GM23338 (cell line): ENCODE results near the gene SERPINH1. TPM values are rescaled to one million over a fixed set of nuclear protein-coding genes. Genes with fewer than 3 reads are reported as not detected.

ENCODE experiments used
- ATAC-seq: fragments of 200-7000 bp; cut with Tn5 transposase; 3 replicates; pipeline ENCODE4 v1.9.1; 2020
- DNase-seq: peaks from one replicate; pipeline ENCODE4 v3.0.0-alpha.2; 2015; ENCODE audit warnings: low spot score
- H2AFZ ChIP-seq: fragments of 200-600 bp; sonication (generic); 2 replicates; pipeline ENCODE4 v1.8.0; 2016; ENCODE audit warnings: antibody characterized with exemption, mild to moderate bottlenecking, moderate library complexity
- H3F3A ChIP-seq: fragments of 200-600 bp; sonication (generic); replicated peaks from 2 replicates; pipeline ENCODE4 v1.8.0; 2017; ENCODE audit warnings: antibody characterized with exemption, mixed run types, low read depth
- H3K27ac ChIP-seq: fragments of 200-600 bp; sonication (generic); 2 replicates; pipeline ENCODE4 v1.6.1; 2016; ENCODE audit warnings: low read depth
- H3K27me3 ChIP-seq: fragments of 200-600 bp; sonication (generic); 2 replicates; pipeline ENCODE4 v1.8.0; 2016; ENCODE audit warnings: mild to moderate bottlenecking, mixed run types, moderate library complexity; ENCODE audit not compliant: insufficient read depth
- H3K36me3 ChIP-seq: fragments of 200-600 bp; sonication (generic); 2 replicates; pipeline ENCODE4 v1.8.0; 2016; ENCODE audit warnings: mild to moderate bottlenecking; ENCODE audit not compliant: insufficient read depth
- H3K4me1 ChIP-seq: fragments of 200-600 bp; sonication (generic); 2 replicates; pipeline ENCODE4 v1.8.0; 2016; ENCODE audit warnings: mild to moderate bottlenecking, moderate library complexity; ENCODE audit not compliant: insufficient read depth
- H3K4me2 ChIP-seq: fragments of 200-600 bp; sonication (generic); 2 replicates; pipeline ENCODE4 v1.7.1; 2017; ENCODE audit warnings: mixed run types
- H3K4me3 ChIP-seq: fragments of 200-600 bp; sonication (generic); 2 replicates; pipeline ENCODE4 v1.6.1; 2016; ENCODE audit warnings: mixed run types
- H3K79me2 ChIP-seq: fragments of 200-600 bp; sonication (generic); replicated peaks from 2 replicates; pipeline ENCODE4 v1.8.0; 2017; ENCODE audit warnings: mild to moderate bottlenecking; ENCODE audit not compliant: insufficient read depth
- H3K9me2 ChIP-seq: fragments of 200-600 bp; sonication (generic); 2 replicates; pipeline ENCODE4 v1.8.0; 2017; ENCODE audit not compliant: insufficient read depth
- H4K20me1 ChIP-seq: fragments of 200-600 bp; sonication (generic); replicated peaks from 2 replicates; pipeline ENCODE4 v1.8.0; 2017; ENCODE audit warnings: mild to moderate bottlenecking; ENCODE audit not compliant: insufficient read depth
- H3K27ac Mint-ChIP-seq: 2 replicates; pipeline ENCODE4 v1.8.0; 2020; ENCODE audit warnings: inconsistent platforms, mild to moderate bottlenecking, moderate library complexity, mixed read lengths
- H3K27me3 Mint-ChIP-seq: 3 replicates; pipeline ENCODE4 v1.8.0; 2022; ENCODE audit warnings: low read depth, mild to moderate bottlenecking, moderate library complexity, mixed read lengths, inconsistent platforms; ENCODE audit not compliant: insufficient read depth, poor library complexity
- H3K36me3 Mint-ChIP-seq: 3 replicates; pipeline ENCODE4 v1.8.0; 2021; ENCODE audit warnings: low read depth, mild to moderate bottlenecking, inconsistent platforms, moderate library complexity, mixed read lengths
- H3K4me1 Mint-ChIP-seq: 3 replicates; pipeline ENCODE4 v1.8.0; 2020; ENCODE audit warnings: mild to moderate bottlenecking, inconsistent platforms, mixed read lengths
- H3K4me3 Mint-ChIP-seq: 3 replicates; pipeline ENCODE4 v1.8.0; 2021; ENCODE audit warnings: moderate library complexity, mild to moderate bottlenecking, inconsistent platforms, mixed read lengths
- H3K9me3 Mint-ChIP-seq: 3 replicates; pipeline ENCODE4 v1.8.0; 2020; ENCODE audit warnings: moderate library complexity, mild to moderate bottlenecking, inconsistent platforms, mixed read lengths
- CREB1 ChIP-seq: fragments of 250-450 bp; sonication (Bioruptor Pico); IDR thresholded peaks from 2 replicates; pipeline ENCODE4 v1.5.0; 2020; ENCODE audit warnings: low read depth, mild to moderate bottlenecking, moderate library complexity
- EZH2 ChIP-seq: fragments of 200-600 bp; sonication (generic); IDR thresholded peaks from one replicate; pipeline ENCODE4 v1.8.0; 2017; ENCODE audit warnings: antibody characterized with exemption, mild to moderate bottlenecking, low read depth; ENCODE audit not compliant: unreplicated experiment
- EZH2phosphoT487 ChIP-seq: fragments of 200-600 bp; sonication (generic); IDR thresholded peaks from one replicate; pipeline ENCODE4 v1.8.1; 2018; ENCODE audit warnings: antibody characterized with exemption; ENCODE audit not compliant: unreplicated experiment
- NANOG ChIP-seq: IDR thresholded peaks from 2 replicates; pipeline ENCODE4 v1.6.1; 2016; ENCODE audit warnings: antibody characterized with exemption, borderline replicate concordance
- POLR2AphosphoS5 ChIP-seq: IDR thresholded peaks from 2 replicates; pipeline ENCODE4 v1.6.1; 2016; ENCODE audit warnings: antibody characterized with exemption, low read depth
- ZNF114 ChIP-seq: fragments of 250-450 bp; sonication (Bioruptor Pico); IDR thresholded peaks from 2 replicates; pipeline ENCODE4 v1.5.0; 2020; ENCODE audit warnings: mild to moderate bottlenecking, moderate library complexity
- ZNF331 ChIP-seq: fragments of 250-450 bp; sonication (Bioruptor Pico); IDR thresholded peaks from 2 replicates; pipeline ENCODE4 v1.5.0; 2020; ENCODE audit warnings: low read depth, mild to moderate bottlenecking, moderate library complexity
- polyA plus RNA-seq: library from polyadenylated mRNA; unstranded; fragments of >200 nt; fragmentation: Nextera tagmentation; extraction: Ambion mirVana; gene quantifications from 2 replicates; pipeline ENCODE4 v1.2.1, GENCODE V29; 2016
- total RNA-seq: library from RNA; depleted of rRNA; stranded (reverse); fragments of >200 nt; shearing (Covaris generic); gene quantifications from 2 replicates; pipeline ENCODE4 v1.2.3, GENCODE V29; 2014
- TF ChIP-seq, protein P1 (sequence below): fragments of 250-450 bp; sonication (Bioruptor Pico); IDR thresholded peaks from 2 replicates; pipeline ENCODE4 v1.5.0; 2020; ENCODE audit warnings: mild to moderate bottlenecking, moderate library complexity
- TF ChIP-seq, protein P2 (sequence below), 2 experiments: fragments of 200-600 bp in 1 of 2; sonication (generic) in 1 of 2; conservative IDR thresholded peaks; 2 replicates each; pipeline versions ENCODE4 v1.5.1 to v1.6.1; 2016 to 2017; ENCODE audit warnings: antibody characterized with exemption in 2 of 2, low read depth in 2 of 2, mild to moderate bottlenecking in 2 of 2, moderate library complexity in 1 of 2

SERPINH1 gene
- total and polyA plus RNA-seq, 2 experiments from 2014 or later = 238 to 1,217 TPM

DNA sequence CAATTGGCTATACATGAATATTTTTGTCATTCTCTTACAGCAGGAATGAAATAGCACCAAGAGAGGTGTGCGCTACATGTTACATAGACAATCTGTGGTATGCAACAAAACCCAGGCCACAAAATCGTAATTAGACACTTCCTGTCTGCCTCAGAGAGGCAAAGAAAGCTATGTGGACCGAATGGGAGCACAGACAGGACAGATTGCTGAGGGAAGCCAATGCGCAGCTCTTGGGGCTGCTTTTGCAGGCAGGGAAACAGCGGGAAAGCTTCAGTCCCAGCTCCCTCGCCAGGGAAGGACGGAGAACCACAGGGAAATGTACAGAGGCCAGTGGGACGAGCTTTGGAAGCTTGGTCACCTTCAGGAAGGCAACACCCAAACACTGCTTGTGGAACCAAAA lies 40.9 kb downstream of the SERPINH1 start (continued):
- TF ChIP-seq, protein P1, sequence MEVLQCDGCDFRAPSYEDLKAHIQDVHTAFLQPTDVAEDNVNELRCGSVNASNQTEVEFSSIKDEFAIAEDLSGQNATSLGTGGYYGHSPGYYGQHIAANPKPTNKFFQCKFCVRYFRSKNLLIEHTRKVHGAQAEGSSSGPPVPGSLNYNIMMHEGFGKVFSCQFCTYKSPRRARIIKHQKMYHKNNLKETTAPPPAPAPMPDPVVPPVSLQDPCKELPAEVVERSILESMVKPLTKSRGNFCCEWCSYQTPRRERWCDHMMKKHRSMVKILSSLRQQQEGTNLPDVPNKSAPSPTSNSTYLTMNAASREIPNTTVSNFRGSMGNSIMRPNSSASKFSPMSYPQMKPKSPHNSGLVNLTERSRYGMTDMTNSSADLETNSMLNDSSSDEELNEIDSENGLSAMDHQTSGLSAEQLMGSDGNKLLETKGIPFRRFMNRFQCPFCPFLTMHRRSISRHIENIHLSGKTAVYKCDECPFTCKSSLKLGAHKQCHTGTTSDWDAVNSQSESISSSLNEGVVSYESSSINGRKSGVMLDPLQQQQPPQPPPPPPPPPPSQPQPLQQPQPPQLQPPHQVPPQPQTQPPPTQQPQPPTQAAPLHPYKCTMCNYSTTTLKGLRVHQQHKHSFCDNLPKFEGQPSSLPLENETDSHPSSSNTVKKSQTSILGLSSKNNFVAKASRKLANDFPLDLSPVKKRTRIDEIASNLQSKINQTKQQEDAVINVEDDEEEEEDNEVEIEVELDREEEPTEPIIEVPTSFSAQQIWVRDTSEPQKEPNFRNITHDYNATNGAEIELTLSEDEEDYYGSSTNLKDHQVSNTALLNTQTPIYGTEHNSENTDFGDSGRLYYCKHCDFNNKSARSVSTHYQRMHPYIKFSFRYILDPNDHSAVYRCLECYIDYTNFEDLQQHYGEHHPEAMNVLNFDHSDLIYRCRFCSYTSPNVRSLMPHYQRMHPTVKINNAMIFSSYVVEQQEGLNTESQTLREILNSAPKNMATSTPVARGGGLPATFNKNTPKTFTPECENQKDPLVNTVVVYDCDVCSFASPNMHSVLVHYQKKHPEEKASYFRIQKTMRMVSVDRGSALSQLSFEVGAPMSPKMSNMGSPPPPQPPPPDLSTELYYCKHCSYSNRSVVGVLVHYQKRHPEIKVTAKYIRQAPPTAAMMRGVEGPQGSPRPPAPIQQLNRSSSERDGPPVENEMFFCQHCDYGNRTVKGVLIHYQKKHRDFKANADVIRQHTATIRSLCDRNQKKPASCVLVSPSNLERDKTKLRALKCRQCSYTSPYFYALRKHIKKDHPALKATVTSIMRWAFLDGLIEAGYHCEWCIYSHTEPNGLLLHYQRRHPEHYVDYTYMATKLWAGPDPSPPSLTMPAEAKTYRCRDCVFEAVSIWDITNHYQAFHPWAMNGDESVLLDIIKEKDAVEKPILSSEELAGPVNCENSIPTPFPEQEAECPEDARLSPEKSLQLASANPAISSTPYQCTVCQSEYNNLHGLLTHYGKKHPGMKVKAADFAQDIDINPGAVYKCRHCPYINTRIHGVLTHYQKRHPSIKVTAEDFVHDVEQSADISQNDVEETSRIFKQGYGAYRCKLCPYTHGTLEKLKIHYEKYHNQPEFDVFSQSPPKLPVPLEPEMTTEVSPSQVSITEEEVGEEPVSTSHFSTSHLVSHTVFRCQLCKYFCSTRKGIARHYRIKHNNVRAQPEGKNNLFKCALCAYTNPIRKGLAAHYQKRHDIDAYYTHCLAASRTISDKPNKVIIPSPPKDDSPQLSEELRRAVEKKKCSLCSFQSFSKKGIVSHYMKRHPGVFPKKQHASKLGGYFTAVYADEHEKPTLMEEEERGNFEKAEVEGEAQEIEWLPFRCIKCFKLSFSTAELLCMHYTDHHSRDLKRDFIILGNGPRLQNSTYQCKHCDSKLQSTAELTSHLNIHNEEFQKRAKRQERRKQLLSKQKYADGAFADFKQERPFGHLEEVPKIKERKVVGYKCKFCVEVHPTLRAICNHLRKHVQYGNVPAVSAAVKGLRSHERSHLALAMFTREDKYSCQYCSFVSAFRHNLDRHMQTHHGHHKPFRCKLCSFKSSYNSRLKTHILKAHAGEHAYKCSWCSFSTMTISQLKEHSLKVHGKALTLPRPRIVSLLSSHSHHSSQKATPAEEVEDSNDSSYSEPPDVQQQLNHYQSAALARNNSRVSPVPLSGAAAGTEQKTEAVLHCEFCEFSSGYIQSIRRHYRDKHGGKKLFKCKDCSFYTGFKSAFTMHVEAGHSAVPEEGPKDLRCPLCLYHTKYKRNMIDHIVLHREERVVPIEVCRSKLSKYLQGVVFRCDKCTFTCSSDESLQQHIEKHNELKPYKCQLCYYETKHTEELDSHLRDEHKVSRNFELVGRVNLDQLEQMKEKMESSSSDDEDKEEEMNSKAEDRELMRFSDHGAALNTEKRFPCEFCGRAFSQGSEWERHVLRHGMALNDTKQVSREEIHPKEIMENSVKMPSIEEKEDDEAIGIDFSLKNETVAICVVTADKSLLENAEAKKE (CRISPR knock-in tag) = no peak

DNA sequence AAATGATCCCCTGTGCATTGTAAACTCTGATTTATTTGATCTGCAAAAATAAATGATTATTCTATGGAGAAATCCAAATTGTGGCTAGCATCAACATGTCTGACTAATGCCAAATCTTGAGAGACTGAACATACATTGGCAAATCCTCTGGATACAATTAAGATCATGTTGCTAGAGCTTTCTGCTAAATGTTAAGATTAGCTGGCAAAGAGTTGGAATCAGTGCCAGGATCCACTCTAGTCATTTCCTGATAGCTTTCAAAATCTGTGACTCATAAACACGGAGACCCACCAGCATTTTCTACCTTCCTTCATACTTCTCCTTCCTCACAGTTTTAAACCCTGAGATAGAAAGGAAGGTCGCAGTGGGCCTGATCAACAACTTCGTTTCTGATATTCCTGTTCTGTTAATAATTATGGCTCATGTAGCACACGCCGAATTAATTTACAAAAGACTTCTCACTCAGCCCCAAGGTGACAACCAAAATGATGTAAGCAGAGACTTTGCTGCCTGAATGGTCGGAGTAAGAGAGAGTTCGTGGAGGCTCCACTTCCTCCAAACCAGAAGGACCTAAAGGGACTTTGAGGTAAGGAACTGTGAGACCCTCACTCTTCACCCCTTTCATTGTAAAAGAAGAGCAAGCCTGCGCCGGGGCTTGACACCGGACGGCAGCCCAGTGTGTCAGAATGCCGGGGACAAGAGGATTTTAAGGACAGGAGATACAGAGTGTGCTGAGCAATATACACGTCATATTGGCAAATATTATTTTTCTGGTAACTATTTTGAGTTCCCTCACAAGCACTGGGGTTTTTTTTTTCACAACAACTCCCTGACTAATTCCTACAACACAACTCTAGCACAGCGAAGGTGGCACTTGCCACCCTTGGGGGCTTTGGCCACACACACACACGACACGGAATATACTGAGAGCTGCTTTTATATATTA lies 42.0 kb downstream of the SERPINH1 start:
- Histone ChIP-seq H3F3A (no peaks in the 10 kb centered on the region), H3K9me2 (no peaks in the 10 kb centered on the region), H3K27me3 (no peaks in the 10 kb centered on the region), H3K4me2 (no peak overlapping the region), H3K4me3 (no peak overlapping the region), H3K4me1 (no peaks in the 10 kb centered on the region), H3K27ac (no peak overlapping the region), H2AFZ (no peak overlapping the region), H3K36me3 (no peaks in the 10 kb centered on the region), H4K20me1 (no peaks in the 10 kb centered on the region), H3K79me2 (no peaks in the 10 kb centered on the region)
- DNase-seq (no peak), ATAC-seq (no peak)
- Mint-ChIP-seq H3K4me1 (peaks cover 23% of the 10 kb centered on the region), H3K9me3 (no peaks in the 10 kb centered on the region), H3K27me3 (peaks cover 12% of the 10 kb centered on the region), H3K36me3 (no peaks in the 10 kb centered on the region), H3K27ac (no peak overlapping the region), H3K4me3 (no peak overlapping the region)
- TF ChIP-seq NANOG (no peak), EZH2 (no peak), EZH2phosphoT487 (no peak), CREB1 (CRISPR knock-in tag) (no peak), POLR2AphosphoS5 (no peak), ZNF331 (CRISPR knock-in tag) (no peak), ZNF114 (CRISPR knock-in tag) (no peak)
- TF ChIP-seq, protein P2, sequence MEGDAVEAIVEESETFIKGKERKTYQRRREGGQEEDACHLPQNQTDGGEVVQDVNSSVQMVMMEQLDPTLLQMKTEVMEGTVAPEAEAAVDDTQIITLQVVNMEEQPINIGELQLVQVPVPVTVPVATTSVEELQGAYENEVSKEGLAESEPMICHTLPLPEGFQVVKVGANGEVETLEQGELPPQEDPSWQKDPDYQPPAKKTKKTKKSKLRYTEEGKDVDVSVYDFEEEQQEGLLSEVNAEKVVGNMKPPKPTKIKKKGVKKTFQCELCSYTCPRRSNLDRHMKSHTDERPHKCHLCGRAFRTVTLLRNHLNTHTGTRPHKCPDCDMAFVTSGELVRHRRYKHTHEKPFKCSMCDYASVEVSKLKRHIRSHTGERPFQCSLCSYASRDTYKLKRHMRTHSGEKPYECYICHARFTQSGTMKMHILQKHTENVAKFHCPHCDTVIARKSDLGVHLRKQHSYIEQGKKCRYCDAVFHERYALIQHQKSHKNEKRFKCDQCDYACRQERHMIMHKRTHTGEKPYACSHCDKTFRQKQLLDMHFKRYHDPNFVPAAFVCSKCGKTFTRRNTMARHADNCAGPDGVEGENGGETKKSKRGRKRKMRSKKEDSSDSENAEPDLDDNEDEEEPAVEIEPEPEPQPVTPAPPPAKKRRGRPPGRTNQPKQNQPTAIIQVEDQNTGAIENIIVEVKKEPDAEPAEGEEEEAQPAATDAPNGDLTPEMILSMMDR (conservative IDR thresholded peaks at IDR 0.05; ENCODE audit: low read depth in 2 of 2) = no peak
